ENCODE results near the gene IL11. TPM values are rescaled to one million over a fixed set of nuclear protein-coding genes. Genes with fewer than 3 reads are reported as not detected.

IL11 gene
- total RNA-seq, 6 experiments from 2014 or later = not detected

- H3K27ac ChIP-seq = no peak overlapping the region
- ATAC-seq (no peak), DNase-seq (no peak)
- WGBS (ENCODE audit: insufficient coverage, low coverage, low lambda C conversion rate, missing lambda C conversion rate) = 76% methylated on average over 2 of the region's 8 CpGs
- no peaks in the 10 kb centered on the region for H3K9me3 ChIP-seq
- TF ChIP-seq CTCF (IDR thresholded peaks at IDR 0.05) (no peak), POLR2A (IDR thresholded peaks at IDR 0.05) (no peak)
- H3K36me3 ChIP-seq = no peaks in the 10 kb centered on the region
- no peaks in the 10 kb centered on the region for H3K4me1 ChIP-seq
- H3K27me3 ChIP-seq = peaks cover 0 to 5% of the 10 kb centered on the region in 2 donors
- intact Hi-C loops (cut with DNase I) = no loop called here
- H3K4me3 ChIP-seq = no peak overlapping the region
Observed at GRCh38 chr19:55365245-55365644, 5.0 kb downstream of the IL11 start.

GRCh38 chr19:55362990-55363716, 7.1 kb downstream of the IL11 start, which contains the start of gene GARIN5B:
TSS of gene GARIN5B (minus strand) at chr19:55363260. CDS start at chr19:55363066, 194 bp downstream.
- DNase-seq = no peak
- TF ChIP-seq CTCF (IDR thresholded peaks at IDR 0.05) = no peak
- TF ChIP-seq POLR2A (IDR thresholded peaks at IDR 0.05) = no peak
- 90% methylated on average over 10 of the region's 27 CpGs for WGBS (ENCODE audit: insufficient coverage, low coverage, low lambda C conversion rate, missing lambda C conversion rate)

GRCh38 chr19:55362174-55362989, 7.9 kb downstream of the IL11 start:
- WGBS (ENCODE audit: insufficient coverage, low coverage, low lambda C conversion rate, missing lambda C conversion rate) = 40% methylated on average over 2 of the region's 38 CpGs
- Histone ChIP-seq H3K27me3 (no peaks in the 10 kb centered on the region), H3K4me1 (no peaks in the 10 kb centered on the region), H3K27ac (no peak overlapping the region), H3K4me3 (no peak overlapping the region), H3K36me3 (no peaks in the 10 kb centered on the region), H3K9me3 (no peaks in the 10 kb centered on the region)
- no peak for ATAC-seq
- intact Hi-C loops (cut with DNase I) = no loop called here
- no peak for DNase-seq
- TF ChIP-seq CTCF (IDR thresholded peaks at IDR 0.05) (no peak), POLR2A (IDR thresholded peaks at IDR 0.05) (no peak)

More at GRCh38 chr19:55362990-55363716, 7.1 kb downstream of the IL11 start, which contains the start of gene GARIN5B:
- H3K36me3 ChIP-seq = no peaks in the 10 kb centered on the region
- H3K4me3 ChIP-seq = no peak within 1 kb of the TSS
- H3K27me3 ChIP-seq = no peaks in the 10 kb centered on the region
- H3K27ac ChIP-seq = no peak within 1 kb of the TSS
- H3K4me1 ChIP-seq = no peaks in the 10 kb centered on the region
- ATAC-seq = no peak
- intact Hi-C loops (cut with DNase I) = no loop called here
- H3K9me3 ChIP-seq = no peaks in the 10 kb centered on the region

GRCh38 chr19:55360902-55361301, 9.4 kb downstream of the IL11 start:
- intact Hi-C loops (cut with DNase I) = no loop called here
- no peak for TF ChIP-seq CTCF (IDR thresholded peaks at IDR 0.05)
- no peak for TF ChIP-seq POLR2A (IDR thresholded peaks at IDR 0.05)
- no peak overlapping the region for H3K4me3 ChIP-seq
- no peak overlapping the region for H3K27ac ChIP-seq
- DNase-seq = no peak
- no peaks in the 10 kb centered on the region for H3K36me3 ChIP-seq
- no peaks in the 10 kb centered on the region for H3K9me3 ChIP-seq
- WGBS (ENCODE audit: insufficient coverage, low coverage, low lambda C conversion rate, missing lambda C conversion rate) = no CpG with 5 or more reads among the region's 16 CpGs
- H3K4me1 ChIP-seq = no peaks in the 10 kb centered on the region
- no peaks in the 10 kb centered on the region for H3K27me3 ChIP-seq
- no peak for ATAC-seq
